IMR-90 (cell line): ENCODE results near the gene ZNF831. TPM values are rescaled to one million over a fixed set of nuclear protein-coding genes. Genes with fewer than 3 reads are reported as not detected.

Source experiments
- ATAC-seq: fragments of 200-7000 bp; cut with Tn5 transposase; 2 replicates; pipeline ENCODE4 v1.9.1; 2020; ENCODE audit warnings: low read depth, mild to moderate bottlenecking, moderate library complexity
- BruUV-seq: library from RNA; stranded (reverse); fragments of 400-500 nt; replicated peaks from 2 replicates; lab custom pipeline; 2021; lab: Mats Ljungman, UMichigan
- CTCF ChIA-PET: fragments of 300-600 bp; formaldehyde crosslinking; extraction: SDS; loops from one replicate; lab custom pipeline; 2021; ENCODE audit warnings: antibody characterized with exemption; lab: Yijun Ruan, JAX
- POLR2A ChIA-PET: fragments of 300-600 bp; sonication (Branson Sonifier 250); formaldehyde crosslinking; loops from one replicate; lab custom pipeline; 2022; ENCODE audit warnings: antibody characterized with exemption; ENCODE audit not compliant: unreplicated experiment; lab: Charles Lee
- DNase-seq: peaks from one replicate; pipeline ENCODE4 v3.0.0; 2013
- H2AFZ ChIP-seq: replicated peaks from 2 replicates; pipeline ENCODE3; 2013; ENCODE audit warnings: low read length, mild to moderate bottlenecking; ENCODE audit not compliant: poor library complexity
- H2AK5ac ChIP-seq: 2 replicates; pipeline ENCODE4 v1.6.1; 2013; ENCODE audit warnings: low read depth, low read length, inconsistent platforms
- H2AK9ac ChIP-seq: replicated peaks from 2 replicates; pipeline ENCODE3; 2013; ENCODE audit warnings: mild to moderate bottlenecking, low read depth, low read length, moderate library complexity; ENCODE audit not compliant: poor library complexity
- H2BK120ac ChIP-seq: 2 replicates; pipeline ENCODE4 v1.6.1; 2013; ENCODE audit warnings: low read depth, low read length, inconsistent platforms
- H2BK15ac ChIP-seq: 3 replicates; pipeline ENCODE4 v1.6.1; 2013; ENCODE audit warnings: low read depth, low read length, inconsistent platforms
- H2BK20ac ChIP-seq: 2 replicates; pipeline ENCODE4 v1.6.1; 2013; ENCODE audit warnings: low read depth, mild to moderate bottlenecking, inconsistent platforms, low read length, moderate library complexity
- H2BK5ac ChIP-seq: 2 replicates; pipeline ENCODE4 v1.6.1; 2013; ENCODE audit warnings: mild to moderate bottlenecking, low read depth, low read length, inconsistent platforms; ENCODE audit not compliant: poor library complexity, severe bottlenecking
- H3K14ac ChIP-seq: replicated peaks from 2 replicates; pipeline ENCODE4 v1.6.1; 2013; ENCODE audit warnings: low read depth, low read length, inconsistent platforms
- H3K18ac ChIP-seq: 2 replicates; pipeline ENCODE4 v1.6.1; 2013; ENCODE audit warnings: low read depth, low read length, control low read depth
- H3K23ac ChIP-seq: 2 replicates; pipeline ENCODE4 v1.6.1; 2013; ENCODE audit warnings: low read depth, low read length, inconsistent platforms
- H3K27ac ChIP-seq: 2 replicates; pipeline ENCODE4 v1.5.1; 2013; ENCODE audit warnings: mild to moderate bottlenecking, control low read depth, low read length; ENCODE audit not compliant: insufficient read depth
- H3K27me3 ChIP-seq: 2 replicates; pipeline ENCODE4 v1.6.1; 2013; ENCODE audit warnings: low read length; ENCODE audit not compliant: control insufficient read depth, insufficient read depth
- H3K36me3 ChIP-seq: 2 replicates; pipeline ENCODE4 v1.6.1; 2013; ENCODE audit warnings: low read length, mixed read lengths; ENCODE audit not compliant: control insufficient read depth, insufficient read depth
- H3K4ac ChIP-seq: 2 replicates; pipeline ENCODE4 v1.6.1; 2013; ENCODE audit warnings: low read depth, low read length, inconsistent platforms
- H3K4me1 ChIP-seq: 2 replicates; pipeline ENCODE4 v1.6.1; 2013; ENCODE audit warnings: low read length, mixed read lengths; ENCODE audit not compliant: control insufficient read depth, insufficient read depth
- H3K4me2 ChIP-seq: 2 replicates; pipeline ENCODE4 v1.6.1; 2013; ENCODE audit warnings: low read depth, mild to moderate bottlenecking, control low read depth, low read length, moderate library complexity
- H3K4me3 ChIP-seq: 2 replicates; pipeline ENCODE4 v1.5.1; 2013; ENCODE audit warnings: low read depth, mild to moderate bottlenecking, control low read depth, low read length, moderate library complexity; ENCODE audit not compliant: insufficient read depth
- H3K56ac ChIP-seq: 2 replicates; pipeline ENCODE4 v1.6.1; 2013; ENCODE audit warnings: low read length, inconsistent platforms; ENCODE audit not compliant: insufficient read depth; ENCODE audit errors: extremely low read depth
- H3K79me1 ChIP-seq, 2 experiments: 2 replicates each; pipeline ENCODE4 v1.6.1; 2013; ENCODE audit warnings: low read length in 2 of 2, inconsistent platforms in 1 of 2, low read depth in 1 of 2
- H3K9ac ChIP-seq: 2 replicates; pipeline ENCODE4 v1.6.1; 2013; ENCODE audit warnings: low read depth, low read length, control low read depth
- H3K9me1 ChIP-seq: 2 replicates; pipeline ENCODE4 v1.6.1; 2013; ENCODE audit warnings: low read length, inconsistent platforms; ENCODE audit not compliant: insufficient read depth
- H3K9me3 ChIP-seq: 2 replicates; pipeline ENCODE4 v1.6.1; 2013; ENCODE audit warnings: low read length; ENCODE audit not compliant: control insufficient read depth, insufficient read depth
- H4K20me1 ChIP-seq: 2 replicates; pipeline ENCODE4 v1.6.1; 2013; ENCODE audit warnings: low read length, inconsistent platforms; ENCODE audit not compliant: insufficient read depth
- H4K5ac ChIP-seq: 2 replicates; pipeline ENCODE4 v1.6.1; 2013; ENCODE audit warnings: mild to moderate bottlenecking, low read depth, low read length, control low read depth
- H4K8ac ChIP-seq, 2 experiments: 2 replicates each; pipeline ENCODE4 v1.6.1; 2013; ENCODE audit warnings: low read depth in 2 of 2, low read length in 2 of 2, control low read depth in 1 of 2, inconsistent platforms in 1 of 2
- H4K91ac ChIP-seq: 2 replicates; pipeline ENCODE4 v1.6.1; 2013; ENCODE audit warnings: low read depth, low read length, inconsistent platforms; ENCODE audit not compliant: insufficient read depth
- CHD1 ChIP-seq: IDR thresholded peaks from 2 replicates; pipeline ENCODE4 v1.6.1; 2012; ENCODE audit warnings: low read depth, low read length, improper control_type of control experiment
- CTCF ChIP-seq: conservative IDR thresholded peaks from 2 replicates; pipeline ENCODE4 v1.5.1; 2012; ENCODE audit warnings: mild to moderate bottlenecking, low read depth, low read length, improper control_type of control experiment
- ELK1 ChIP-seq: fragments of 150-350 bp; IDR thresholded peaks from 2 replicates; pipeline ENCODE4 v1.6.1; 2016; ENCODE audit warnings: low read depth, mild to moderate bottlenecking, low read length, moderate library complexity, borderline replicate concordance
- FOS ChIP-seq: fragments of 150-350 bp; IDR thresholded peaks from 2 replicates; pipeline ENCODE4 v1.6.1; 2016; ENCODE audit warnings: low read depth, low read length
- MAFK ChIP-seq: IDR thresholded peaks from 2 replicates; pipeline ENCODE4 v1.6.1; 2012; ENCODE audit warnings: low read depth, low read length, improper control_type of control experiment
- MAZ ChIP-seq: IDR thresholded peaks from 2 replicates; pipeline ENCODE4 v1.6.1; 2012; ENCODE audit warnings: low read depth, mild to moderate bottlenecking, low read length, improper control_type of control experiment, moderate library complexity, borderline replicate concordance
- MXI1 ChIP-seq: IDR thresholded peaks from 2 replicates; pipeline ENCODE4 v1.6.1; 2012; ENCODE audit warnings: low read depth, mild to moderate bottlenecking, low read length, moderate library complexity, borderline replicate concordance
- NFE2L2 ChIP-seq: fragments of 150-350 bp; IDR thresholded peaks from 2 replicates; pipeline ENCODE4 v1.6.1; 2016; ENCODE audit warnings: low read depth, mild to moderate bottlenecking, low read length
- POLR2A ChIP-seq: IDR thresholded peaks from 2 replicates; pipeline ENCODE4 v1.6.1; 2012; ENCODE audit warnings: mild to moderate bottlenecking, low read depth, low read length
- RCOR1 ChIP-seq: IDR thresholded peaks from 2 replicates; pipeline ENCODE4 v1.6.1; 2012; ENCODE audit warnings: mild to moderate bottlenecking, low read length, improper control_type of control experiment; ENCODE audit not compliant: insufficient replicate concordance
- RFX5 ChIP-seq: IDR thresholded peaks from 2 replicates; pipeline ENCODE4 v1.8.0; 2012; ENCODE audit warnings: low read depth, mild to moderate bottlenecking, low read length, moderate library complexity
- SMC3 ChIP-seq: fragments of 150-350 bp; IDR thresholded peaks from 2 replicates; pipeline ENCODE4 v1.6.1; 2016; ENCODE audit warnings: low read depth, mild to moderate bottlenecking, antibody characterized with exemption, low read length, moderate library complexity
- USF2 ChIP-seq: fragments of 150-350 bp; IDR thresholded peaks from 2 replicates; pipeline ENCODE4 v1.6.1; 2017; ENCODE audit warnings: mild to moderate bottlenecking, antibody characterized with exemption, low read length, low read depth
- WGBS, 2 experiments: methylation state at CpG; one replicate each; pipeline versions ENCODE4 v1.1.5 to v1.1.7; 2013; ENCODE audit warnings: missing lambda C conversion rate in 2 of 2; ENCODE audit not compliant: insufficient read length in 1 of 2; ENCODE audit errors: extremely low coverage in 2 of 2; 5-methylcytosine and 5-hydroxymethylcytosine counted together
- dilution Hi-C: fragments of 300-500 bp; cut with HindIII; formaldehyde crosslinking; loops from one replicate; pipeline ENCODE4 v1.14.3; 2018; ENCODE audit warnings: low sequenced_read_pairs; ENCODE audit not compliant: unreplicated experiment
- in situ Hi-C: fragments of 300-500 bp; cut with MboI; formaldehyde crosslinking; loops from 3 replicates; pipeline ENCODE4 v1.14.3; 2019; ENCODE audit warnings: low sequenced_read_pairs, inconsistent platforms, mixed read lengths
- intact Hi-C: fragments of 100-400 bp; cut with micrococcal nuclease; formaldehyde crosslinking; loops from 2 replicates; pipeline ENCODE4 v1.10.0; 2022
- polyA plus RNA-seq, 3 experiments: library from polyadenylated mRNA; depleted of rRNA; stranded (reverse); fragments of >200 nt; gene quantifications; 2 replicates each; pipeline ENCODE4 v1.2.3, GENCODE V29; 2012; ENCODE audit warnings: low replicate concordance in 1 of 3
- total RNA-seq: library from RNA; depleted of rRNA; stranded (reverse); fragments of >200 nt; gene quantifications from 2 replicates; pipeline ENCODE4 v1.2.3, GENCODE V29; 2012

ZNF831 gene
- total and polyA plus RNA-seq, 2 of the 4 experiments (the other 2 are of a cell fraction): not detected

GRCh38 chr20:59150821-59151251 lies 12.8 kb upstream of the ZNF831 start:
- no peak overlapping the region for H2BK5ac ChIP-seq
- H3K23ac ChIP-seq: no peak overlapping the region
- DNase-seq: no peak
- BruUV-seq: no TSS peak
- H3K4ac ChIP-seq: no peak overlapping the region
- H3K4me2 ChIP-seq: no peak overlapping the region
- H3K56ac ChIP-seq: no peak overlapping the region
- H3K14ac ChIP-seq: no peak overlapping the region
- H3K79me1 ChIP-seq: no peaks in the 10 kb centered on the region
- H3K18ac ChIP-seq: no peak overlapping the region
- H2BK15ac ChIP-seq: no peak overlapping the region
- intact Hi-C loops (no loop called here), dilution Hi-C loops (no loop called here), in situ Hi-C loops (no loop called here)
- no peaks in the 10 kb centered on the region for H3K9me1 ChIP-seq
- no peak overlapping the region for H2AK9ac ChIP-seq
- H3K9ac ChIP-seq: no peak overlapping the region
- no peaks in the 10 kb centered on the region for H4K20me1 ChIP-seq
- no peak overlapping the region for H2AFZ ChIP-seq
- no peak overlapping the region for H3K4me3 ChIP-seq
- no peaks in the 10 kb centered on the region for H3K27me3 ChIP-seq
- ATAC-seq: no peak
- no peak overlapping the region for H2BK20ac ChIP-seq
- no peak overlapping the region for H4K8ac ChIP-seq
- no peak overlapping the region for H2AK5ac ChIP-seq
- no peak overlapping the region for H4K91ac ChIP-seq
- H3K27ac ChIP-seq: no peak overlapping the region
- no peaks in the 10 kb centered on the region for H3K36me3 ChIP-seq
- TF ChIP-seq POLR2A (no peak), CHD1 (no peak), ELK1 (no peak), SMC3 (no peak), USF2 (no peak), CTCF (no peak), MAZ (no peak), RFX5 (no peak), MAFK (no peak), NFE2L2 (no peak), MXI1 (no peak), FOS (no peak), RCOR1 (no peak)
- H3K4me1 ChIP-seq: no peaks in the 10 kb centered on the region
- no peak overlapping the region for H4K5ac ChIP-seq
- 61% methylated on average over 2 of the region's 13 CpGs; no CpG with 5 or more reads in 1 of the 2 experiments for WGBS, 2 experiments
- CTCF ChIA-PET: no interaction called here
- POLR2A ChIA-PET: no interaction called here
- H2BK120ac ChIP-seq: no peak overlapping the region
- peaks cover 2% of the 10 kb centered on the region; the same call in 1 of the 2 replicates for H3K9me3 ChIP-seq
